NCI-H128 (cell line): ENCODE measurements around the gene CIT.
A peak's percentile ranks its signal among the peaks of the same experiment; 100 is the strongest.
"Not testable (repeated sequence)": the region's sequence is repeated elsewhere in the genome, so short reads cannot be mapped to it uniquely, and the experiment has no call there.

Experiments used
- DNase-seq: peaks from one replicate; lab custom pipeline; 2025; ENCODE audit not compliant: unreplicated experiment; lab: John Stamatoyannopoulos, UW

CIT gene

GRCh38 chr12:119661882-119662281 is 215.2 kb downstream of the CIT start:
- no peak for DNase-seq

GRCh38 chr12:119660076-119660475 is 217.0 kb downstream of the CIT start:
- no peak for DNase-seq

GRCh38 chr12:119659289-119659897 is 217.7 kb downstream of the CIT start:
- DNase-seq = peak; percentile 5

GRCh38 chr12:119658166-119658565 is 219.0 kb downstream of the CIT start:
- not testable (repeated sequence) for DNase-seq

GRCh38 chr12:119657001-119657400 is 220.1 kb downstream of the CIT start:
- DNase-seq = not testable (repeated sequence)

GRCh38 chr12:119652665-119653064 is 224.5 kb downstream of the CIT start:
- no peak for DNase-seq

- DNase-seq = no peak
These were observed 227.8 kb downstream of the CIT start for GRCh38 chr12:119649202-119649808.

GRCh38 chr12:119645535-119646059 is 231.5 kb downstream of the CIT start:
- no peak for DNase-seq

- no peak for DNase-seq
These were observed 232.2 kb downstream of the CIT start for GRCh38 chr12:119644930-119645329.

- no peak for DNase-seq
These were observed 234.1 kb downstream of the CIT start for GRCh38 chr12:119642986-119643385.
